Calu3 (cell line): ENCODE results near the gene NUDCD3. TPM values are rescaled to one million over a fixed set of nuclear protein-coding genes. Genes with fewer than 3 reads are reported as not detected.

Experiments
- BruUV-seq: library from RNA; stranded (reverse); fragments of 400-500 nt; replicated peaks from 2 replicates; lab custom pipeline; 2021; lab: Mats Ljungman, UMichigan
- CTCF ChIA-PET: fragments of 300-600 bp; sonication (Branson Sonifier 250); formaldehyde crosslinking; loops from one replicate; lab custom pipeline; 2022; ENCODE audit warnings: antibody characterized with exemption; lab: Charles Lee
- DNase-seq: peaks from one replicate; pipeline ENCODE4 v3.0.0; 2022
- H3K27ac Mint-ChIP-seq: one replicate; pipeline ENCODE4 v1.8.0; 2022; ENCODE audit warnings: mixed read lengths; ENCODE audit not compliant: unreplicated experiment
- H3K27me3 Mint-ChIP-seq: one replicate; pipeline ENCODE4 v1.8.0; 2022; ENCODE audit warnings: mixed read lengths; ENCODE audit not compliant: unreplicated experiment
- H3K36me3 Mint-ChIP-seq: one replicate; pipeline ENCODE4 v1.8.0; 2022; ENCODE audit warnings: mild to moderate bottlenecking, moderate library complexity, mixed read lengths; ENCODE audit not compliant: insufficient read depth, unreplicated experiment
- H3K4me1 Mint-ChIP-seq: one replicate; pipeline ENCODE4 v1.8.0; 2022; ENCODE audit warnings: mild to moderate bottlenecking, low read depth, mixed read lengths; ENCODE audit not compliant: unreplicated experiment
- H3K4me3 Mint-ChIP-seq: one replicate; pipeline ENCODE4 v1.8.0; 2022; ENCODE audit warnings: mild to moderate bottlenecking, low read depth, moderate library complexity, mixed read lengths; ENCODE audit not compliant: unreplicated experiment
- H3K9me3 Mint-ChIP-seq: one replicate; pipeline ENCODE4 v1.8.0; 2022; ENCODE audit warnings: low read depth, mixed read lengths; ENCODE audit not compliant: unreplicated experiment
- CTCF ChIP-seq: fragments of 200-600 bp; IDR thresholded peaks from one replicate; pipeline ENCODE4 v1.8.0; 2022; ENCODE audit warnings: antibody characterized with exemption; ENCODE audit not compliant: unreplicated experiment
- intact Hi-C: fragments of 100-400 bp; cut with micrococcal nuclease; formaldehyde crosslinking; loops from one replicate; pipeline ENCODE4 v1.10.0; 2022; ENCODE audit not compliant: unreplicated experiment
- total RNA-seq: library from RNA; stranded (reverse); gene quantifications from 2 replicates; pipeline ENCODE4 v1.2.3, GENCODE V29; 2022

The NUDCD3 gene
- total RNA-seq, 1 experiment from 2014 or later = 176 TPM

GRCh38 chr7:44447874-44448425, 42.5 kb downstream of the NUDCD3 start:
- BruUV-seq = no TSS peak
- CTCF ChIA-PET = interaction anchor here (0.5 to 1.3 kb wide), 2 partner anchors 40 to 224 kb away, joined by 3 to 7 read pairs; no protein-coding TSS in a partner anchor
- H3K4me1 Mint-ChIP-seq = peaks cover 13% of the 10 kb centered on the region
- H3K9me3 Mint-ChIP-seq = no peaks in the 10 kb centered on the region
- H3K27ac Mint-ChIP-seq = no peak overlapping the region
- intact Hi-C loops = no loop called here
- H3K27me3 Mint-ChIP-seq = no peaks in the 10 kb centered on the region
- TF ChIP-seq CTCF = no peak
- H3K4me3 Mint-ChIP-seq = no peak overlapping the region
- peaks cover 18% of the 10 kb centered on the region for H3K36me3 Mint-ChIP-seq
- no peak for DNase-seq

GRCh38 chr7:44445986-44446671, 44.3 kb downstream of the NUDCD3 start:
- no peak for DNase-seq
- no TSS peak for BruUV-seq
- intact Hi-C loops = no loop called here
- CTCF ChIA-PET = no interaction called here
- Mint-ChIP-seq H3K4me1 (peaks cover 13% of the 10 kb centered on the region), H3K27me3 (no peaks in the 10 kb centered on the region), H3K27ac (no peak overlapping the region), H3K4me3 (no peak overlapping the region), H3K36me3 (peaks cover 12% of the 10 kb centered on the region), H3K9me3 (no peaks in the 10 kb centered on the region)
- TF ChIP-seq CTCF = no peak

GRCh38 chr7:44441079-44441478, 49.4 kb downstream of the NUDCD3 start:
- no TSS peak for BruUV-seq
- Mint-ChIP-seq H3K36me3 (no peaks in the 10 kb centered on the region), H3K27ac (no peak overlapping the region), H3K4me1 (no peaks in the 10 kb centered on the region), H3K9me3 (no peaks in the 10 kb centered on the region), H3K27me3 (no peaks in the 10 kb centered on the region), H3K4me3 (no peak overlapping the region)
- intact Hi-C loops = no loop called here
- TF ChIP-seq CTCF = no peak
- CTCF ChIA-PET = no interaction called here
- DNase-seq = no peak

- no peak overlapping the region for H3K4me3 Mint-ChIP-seq
- DNase-seq = no peak
- H3K27me3 Mint-ChIP-seq = no peaks in the 10 kb centered on the region
- no TSS peak for BruUV-seq
- no peaks in the 10 kb centered on the region for H3K4me1 Mint-ChIP-seq
- no peaks in the 10 kb centered on the region for H3K36me3 Mint-ChIP-seq
- no peak overlapping the region for H3K27ac Mint-ChIP-seq
- intact Hi-C loops = no loop called here
- no peak for TF ChIP-seq CTCF
- no peaks in the 10 kb centered on the region for H3K9me3 Mint-ChIP-seq
- CTCF ChIA-PET = no interaction called here
Observed at GRCh38 chr7:44440577-44441078, 49.8 kb downstream of the NUDCD3 start.
